ENCODE measurements around the gene SP5. TPM values are rescaled to one million over a fixed set of nuclear protein-coding genes. Genes with fewer than 3 reads are reported as not detected.

SP5 gene
- total and polyA plus RNA-seq, 10 of the 15 experiments (the other 5 are each of a cell fraction or from before 2014, with no cell fraction given): not detected

DNA sequence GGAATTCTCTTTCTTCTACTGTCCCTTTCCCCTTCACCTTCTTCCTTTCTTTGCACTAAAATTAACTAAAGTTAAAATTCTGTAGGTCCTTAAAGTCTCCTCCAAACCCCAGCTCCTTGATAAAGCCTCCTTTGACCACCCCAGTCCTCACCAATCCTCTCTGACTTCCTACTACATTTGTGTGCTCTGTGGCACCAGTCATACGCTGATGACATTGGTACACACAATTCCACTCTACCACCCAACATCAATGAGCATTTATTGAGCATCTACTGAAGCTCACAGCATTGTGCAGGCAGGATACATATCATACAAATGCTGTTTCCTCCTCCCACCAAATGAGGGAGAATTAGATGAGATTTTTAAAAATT is 4.5 kb upstream of the SP5 start (continued):
- TF ChIP-seq, protein P1, sequence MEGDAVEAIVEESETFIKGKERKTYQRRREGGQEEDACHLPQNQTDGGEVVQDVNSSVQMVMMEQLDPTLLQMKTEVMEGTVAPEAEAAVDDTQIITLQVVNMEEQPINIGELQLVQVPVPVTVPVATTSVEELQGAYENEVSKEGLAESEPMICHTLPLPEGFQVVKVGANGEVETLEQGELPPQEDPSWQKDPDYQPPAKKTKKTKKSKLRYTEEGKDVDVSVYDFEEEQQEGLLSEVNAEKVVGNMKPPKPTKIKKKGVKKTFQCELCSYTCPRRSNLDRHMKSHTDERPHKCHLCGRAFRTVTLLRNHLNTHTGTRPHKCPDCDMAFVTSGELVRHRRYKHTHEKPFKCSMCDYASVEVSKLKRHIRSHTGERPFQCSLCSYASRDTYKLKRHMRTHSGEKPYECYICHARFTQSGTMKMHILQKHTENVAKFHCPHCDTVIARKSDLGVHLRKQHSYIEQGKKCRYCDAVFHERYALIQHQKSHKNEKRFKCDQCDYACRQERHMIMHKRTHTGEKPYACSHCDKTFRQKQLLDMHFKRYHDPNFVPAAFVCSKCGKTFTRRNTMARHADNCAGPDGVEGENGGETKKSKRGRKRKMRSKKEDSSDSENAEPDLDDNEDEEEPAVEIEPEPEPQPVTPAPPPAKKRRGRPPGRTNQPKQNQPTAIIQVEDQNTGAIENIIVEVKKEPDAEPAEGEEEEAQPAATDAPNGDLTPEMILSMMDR (IDR thresholded peaks at IDR 0.05 in 2 of 3, conservative IDR thresholded peaks at IDR 0.05 in 1 of 3; ENCODE audit: control insufficient read depth in 2 of 3, extremely low read depth in 1 of 3, insufficient read depth in 1 of 3, low read depth in 3 of 3, low read length in 3 of 3): no peak
- TF ChIP-seq KAT2A (conservative IDR thresholded peaks at IDR 0.05; ENCODE audit: control insufficient read depth, low read depth, low read length) (no peak), MXI1 (IDR thresholded peaks at IDR 0.05; ENCODE audit: low read depth, low read length) (no peak), IKZF2 (IDR thresholded peaks at IDR 0.05) (no peak), TCF12 (IDR thresholded peaks at IDR 0.05; ENCODE audit: low read depth, low read length) (no peak), STAT3 (IDR thresholded peaks at IDR 0.05; ENCODE audit: low read depth, low read length) (no peak), LARP7 (IDR thresholded peaks at IDR 0.05) (no peak), TAF1 (IDR thresholded peaks at IDR 0.05; ENCODE audit: borderline replicate concordance, low read depth, low read length) (no peak), YY1 (IDR thresholded peaks at IDR 0.05; ENCODE audit: low read depth, low read length) (no peak)
- TF ChIP-seq, protein P2, sequence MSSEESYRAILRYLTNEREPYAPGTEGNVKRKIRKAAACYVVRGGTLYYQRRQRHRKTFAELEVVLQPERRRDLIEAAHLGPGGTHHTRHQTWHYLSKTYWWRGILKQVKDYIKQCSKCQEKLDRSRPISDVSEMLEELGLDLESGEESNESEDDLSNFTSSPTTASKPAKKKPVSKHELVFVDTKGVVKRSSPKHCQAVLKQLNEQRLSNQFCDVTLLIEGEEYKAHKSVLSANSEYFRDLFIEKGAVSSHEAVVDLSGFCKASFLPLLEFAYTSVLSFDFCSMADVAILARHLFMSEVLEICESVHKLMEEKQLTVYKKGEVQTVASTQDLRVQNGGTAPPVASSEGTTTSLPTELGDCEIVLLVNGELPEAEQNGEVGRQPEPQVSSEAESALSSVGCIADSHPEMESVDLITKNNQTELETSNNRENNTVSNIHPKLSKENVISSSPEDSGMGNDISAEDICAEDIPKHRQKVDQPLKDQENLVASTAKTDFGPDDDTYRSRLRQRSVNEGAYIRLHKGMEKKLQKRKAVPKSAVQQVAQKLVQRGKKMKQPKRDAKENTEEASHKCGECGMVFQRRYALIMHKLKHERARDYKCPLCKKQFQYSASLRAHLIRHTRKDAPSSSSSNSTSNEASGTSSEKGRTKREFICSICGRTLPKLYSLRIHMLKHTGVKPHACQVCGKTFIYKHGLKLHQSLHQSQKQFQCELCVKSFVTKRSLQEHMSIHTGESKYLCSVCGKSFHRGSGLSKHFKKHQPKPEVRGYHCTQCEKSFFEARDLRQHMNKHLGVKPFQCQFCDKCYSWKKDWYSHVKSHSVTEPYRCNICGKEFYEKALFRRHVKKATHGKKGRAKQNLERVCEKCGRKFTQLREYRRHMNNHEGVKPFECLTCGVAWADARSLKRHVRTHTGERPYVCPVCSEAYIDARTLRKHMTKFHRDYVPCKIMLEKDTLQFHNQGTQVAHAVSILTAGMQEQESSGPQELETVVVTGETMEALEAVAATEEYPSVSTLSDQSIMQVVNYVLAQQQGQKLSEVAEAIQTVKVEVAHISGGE (CRISPR knock-in tag; IDR thresholded peaks at IDR 0.05): no peak
- TF ChIP-seq, protein P3, sequence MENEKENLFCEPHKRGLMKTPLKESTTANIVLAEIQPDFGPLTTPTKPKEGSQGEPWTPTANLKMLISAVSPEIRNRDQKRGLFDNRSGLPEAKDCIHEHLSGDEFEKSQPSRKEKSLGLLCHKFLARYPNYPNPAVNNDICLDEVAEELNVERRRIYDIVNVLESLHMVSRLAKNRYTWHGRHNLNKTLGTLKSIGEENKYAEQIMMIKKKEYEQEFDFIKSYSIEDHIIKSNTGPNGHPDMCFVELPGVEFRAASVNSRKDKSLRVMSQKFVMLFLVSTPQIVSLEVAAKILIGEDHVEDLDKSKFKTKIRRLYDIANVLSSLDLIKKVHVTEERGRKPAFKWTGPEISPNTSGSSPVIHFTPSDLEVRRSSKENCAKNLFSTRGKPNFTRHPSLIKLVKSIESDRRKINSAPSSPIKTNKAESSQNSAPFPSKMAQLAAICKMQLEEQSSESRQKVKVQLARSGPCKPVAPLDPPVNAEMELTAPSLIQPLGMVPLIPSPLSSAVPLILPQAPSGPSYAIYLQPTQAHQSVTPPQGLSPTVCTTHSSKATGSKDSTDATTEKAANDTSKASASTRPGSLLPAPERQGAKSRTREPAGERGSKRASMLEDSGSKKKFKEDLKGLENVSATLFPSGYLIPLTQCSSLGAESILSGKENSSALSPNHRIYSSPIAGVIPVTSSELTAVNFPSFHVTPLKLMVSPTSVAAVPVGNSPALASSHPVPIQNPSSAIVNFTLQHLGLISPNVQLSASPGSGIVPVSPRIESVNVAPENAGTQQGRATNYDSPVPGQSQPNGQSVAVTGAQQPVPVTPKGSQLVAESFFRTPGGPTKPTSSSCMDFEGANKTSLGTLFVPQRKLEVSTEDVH (IDR thresholded peaks at IDR 0.05; ENCODE audit: low read depth, partially characterized antibody): no peak
- TF ChIP-seq, protein P4, sequence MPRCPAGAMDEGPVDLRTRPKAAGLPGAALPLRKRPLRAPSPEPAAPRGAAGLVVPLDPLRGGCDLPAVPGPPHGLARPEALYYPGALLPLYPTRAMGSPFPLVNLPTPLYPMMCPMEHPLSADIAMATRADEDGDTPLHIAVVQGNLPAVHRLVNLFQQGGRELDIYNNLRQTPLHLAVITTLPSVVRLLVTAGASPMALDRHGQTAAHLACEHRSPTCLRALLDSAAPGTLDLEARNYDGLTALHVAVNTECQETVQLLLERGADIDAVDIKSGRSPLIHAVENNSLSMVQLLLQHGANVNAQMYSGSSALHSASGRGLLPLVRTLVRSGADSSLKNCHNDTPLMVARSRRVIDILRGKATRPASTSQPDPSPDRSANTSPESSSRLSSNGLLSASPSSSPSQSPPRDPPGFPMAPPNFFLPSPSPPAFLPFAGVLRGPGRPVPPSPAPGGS (IDR thresholded peaks at IDR 0.05; ENCODE audit: borderline replicate concordance, insufficient read depth, low read depth, low read length, poor library complexity, severe bottlenecking): no peak
- TF ChIP-seq, protein P5, sequence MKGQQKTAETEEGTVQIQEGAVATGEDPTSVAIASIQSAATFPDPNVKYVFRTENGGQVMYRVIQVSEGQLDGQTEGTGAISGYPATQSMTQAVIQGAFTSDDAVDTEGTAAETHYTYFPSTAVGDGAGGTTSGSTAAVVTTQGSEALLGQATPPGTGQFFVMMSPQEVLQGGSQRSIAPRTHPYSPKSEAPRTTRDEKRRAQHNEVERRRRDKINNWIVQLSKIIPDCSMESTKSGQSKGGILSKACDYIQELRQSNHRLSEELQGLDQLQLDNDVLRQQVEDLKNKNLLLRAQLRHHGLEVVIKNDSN (IDR thresholded peaks at IDR 0.05; ENCODE audit: borderline replicate concordance, extremely low read length, insufficient read depth, low read depth, low read length): no peak

All from GM12878 (cell line).